Bone marrow (tissue), 2 donors: ENCODE measurements around the gene INPP5A.
"Not testable (repeated sequence)": the region's sequence is repeated elsewhere in the genome, so short reads cannot be mapped to it uniquely, and the experiment has no call there.

Experiments used
- DNase-seq, 2 donors: peaks; one replicate each; lab custom pipeline; 2025; lab: John Stamatoyannopoulos, UW

The INPP5A gene

GRCh38 chr10:132659206-132660091, 121.9 kb downstream of the INPP5A start:
- no peak for DNase-seq

- DNase-seq: no peak
Observed at GRCh38 chr10:132660385-132660784, 122.8 kb downstream of the INPP5A start.

GRCh38 chr10:132662186-132662920, 124.8 kb downstream of the INPP5A start:
- no peak for DNase-seq

GRCh38 chr10:132663666-132664365, 126.2 kb downstream of the INPP5A start:
- no peak for DNase-seq

GRCh38 chr10:132664407-132664806, 126.8 kb downstream of the INPP5A start:
- DNase-seq: no peak

- DNase-seq: no peak
Observed at GRCh38 chr10:132664883-132665282, 127.3 kb downstream of the INPP5A start.

- peak in 1 of 2 donors; percentile 87 for DNase-seq
Observed at GRCh38 chr10:132665946-132666704, 128.5 kb downstream of the INPP5A start.

- no peak for DNase-seq
Observed at GRCh38 chr10:132666705-132667341, 129.2 kb downstream of the INPP5A start.

- DNase-seq: no peak
Observed at GRCh38 chr10:132667342-132668047, 129.9 kb downstream of the INPP5A start.

- DNase-seq: no peak
Observed at GRCh38 chr10:132668048-132668394, 130.4 kb downstream of the INPP5A start.

GRCh38 chr10:132669208-132669861, 131.7 kb downstream of the INPP5A start:
- DNase-seq: no peak

- no peak for DNase-seq
Observed at GRCh38 chr10:132670546-132671227, 133.1 kb downstream of the INPP5A start.

- no peak for DNase-seq
Observed at GRCh38 chr10:132671228-132672154, 133.9 kb downstream of the INPP5A start.

GRCh38 chr10:132673746-132674145, 136.2 kb downstream of the INPP5A start:
- DNase-seq: not testable (repeated sequence)

GRCh38 chr10:132674311-132674710, 136.7 kb downstream of the INPP5A start:
- no peak for DNase-seq

- DNase-seq: no peak
Observed at GRCh38 chr10:132675031-132675740, 137.6 kb downstream of the INPP5A start.

- no peak for DNase-seq
Observed at GRCh38 chr10:132676193-132676891, 138.8 kb downstream of the INPP5A start.
